Panc1 (cell line): Measurements from ENCODE around the gene NHSL1.

Source experiments
- CTCF ChIP-seq: fragments of 450-650 bp; IDR thresholded peaks from 2 replicates; pipeline ENCODE4 v1.5.1; 2017; ENCODE audit warnings: mild to moderate bottlenecking
- SIN3A ChIP-seq: IDR thresholded peaks from 2 replicates; pipeline ENCODE4 v1.6.1; 2012; ENCODE audit warnings: low read depth, mild to moderate bottlenecking, low read length, moderate library complexity, borderline replicate concordance; ENCODE audit not compliant: insufficient read depth

GRCh38 chr6:138518054-138518453 is 18.8 kb upstream of the NHSL1 start:
- no peak for TF ChIP-seq CTCF
- no peak for TF ChIP-seq SIN3A
